Activated CD4-positive, alpha-beta T cell treated with anti-CD3 and anti-CD28 coated beads for 36 hours (primary cell): Measurements from ENCODE around the gene PWWP2A. TPM values are rescaled to one million over a fixed set of nuclear protein-coding genes. Genes with fewer than 3 reads are reported as not detected.
"Not testable (repeated sequence)": the region's sequence is repeated elsewhere in the genome, so short reads cannot be mapped to it uniquely, and the experiment has no call there.

Experiments used
- ATAC-seq: fragments of 200-7000 bp; cut with Tn5 transposase; one replicate; pipeline ENCODE4 v1.10.0; 2021; ENCODE audit warnings: mild to moderate bottlenecking, moderate library complexity
- CTCF ChIA-PET: fragments of 350-600 bp; sonication (Branson Sonifier 250); formaldehyde crosslinking; loops from one replicate; lab custom pipeline; 2021; ENCODE audit warnings: antibody characterized with exemption; lab: Charles Lee
- POLR2A ChIA-PET: fragments of 350-600 bp; sonication (Branson Sonifier 250); formaldehyde crosslinking; loops from one replicate; lab custom pipeline; 2021; ENCODE audit warnings: antibody characterized with exemption, inconsistent platforms; lab: Charles Lee
- DNase-seq: peaks from one replicate; pipeline ENCODE4 v3.0.0-alpha.2; 2020
- H3K27ac Mint-ChIP-seq: one replicate; pipeline ENCODE4 v1.8.0; 2021; ENCODE audit warnings: mixed read lengths
- H3K27me3 Mint-ChIP-seq: one replicate; pipeline ENCODE4 v1.8.0; 2021; ENCODE audit warnings: mixed read lengths
- H3K36me3 Mint-ChIP-seq: one replicate; pipeline ENCODE4 v1.8.0; 2021; ENCODE audit warnings: low read depth, mixed read lengths
- H3K4me1 Mint-ChIP-seq: one replicate; pipeline ENCODE4 v1.8.0; 2021; ENCODE audit warnings: mixed read lengths
- H3K4me3 Mint-ChIP-seq: one replicate; pipeline ENCODE4 v1.8.0; 2021; ENCODE audit warnings: mild to moderate bottlenecking, moderate library complexity, mixed read lengths
- H3K9me3 Mint-ChIP-seq: one replicate; pipeline ENCODE4 v1.8.0; 2021; ENCODE audit warnings: low read depth, mixed read lengths
- intact Hi-C, 2 experiments: fragments of 100-400 bp; cut with DNase I in 1 of 2; cut with micrococcal nuclease in 1 of 2; formaldehyde crosslinking; loops; one replicate each; pipeline versions ENCODE4 v1.14.2 to v1.15.1; 2022 to 2024; cut with DNase I, micrococcal nuclease
- total RNA-seq, 2 experiments: library from RNA; stranded (reverse); gene quantifications; one replicate each; pipeline ENCODE4 v1.2.3, GENCODE V29; 2021

The PWWP2A gene
- total RNA-seq, 2 experiments from 2014 or later: 14.7 to 24.3 TPM

DNA sequence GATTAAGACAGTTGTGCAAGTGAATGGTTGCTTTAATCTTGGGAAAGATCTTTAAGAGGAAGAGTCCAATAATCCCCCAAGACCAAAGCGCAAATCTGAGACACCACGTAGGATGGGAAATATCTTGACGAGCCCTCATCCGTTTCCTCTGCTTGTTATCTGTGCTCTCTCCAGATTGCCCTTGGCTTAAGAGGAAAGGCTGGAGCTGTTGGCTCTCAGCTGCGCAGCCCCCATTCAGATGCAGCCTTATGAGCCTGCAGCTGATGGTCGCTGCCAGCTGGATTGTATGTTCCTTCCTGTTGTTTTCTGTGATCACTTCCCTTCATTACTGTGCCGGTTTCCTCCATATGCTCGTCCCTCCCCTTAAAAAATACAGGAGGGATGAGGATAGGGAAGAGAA lies 47.7 kb downstream of the PWWP2A start:
- POLR2A ChIA-PET: no interaction called here
- no peaks in the 10 kb centered on the region for H3K4me1 Mint-ChIP-seq
- no peak overlapping the region for H3K4me3 Mint-ChIP-seq
- intact Hi-C loops: no loop called here
- no peaks in the 10 kb centered on the region for H3K9me3 Mint-ChIP-seq
- ATAC-seq (no peak), DNase-seq (no peak)
- H3K27ac Mint-ChIP-seq: no peak overlapping the region
- CTCF ChIA-PET: interaction anchor here (0.6 to 1.9 kb wide), 5 partner anchors 17 to 267 kb away, joined by 3 to 9 read pairs (median 3); no protein-coding TSS in a partner anchor
- H3K27me3 Mint-ChIP-seq: no peaks in the 10 kb centered on the region
- H3K36me3 Mint-ChIP-seq: peaks cover 10% of the 10 kb centered on the region

- H3K36me3 Mint-ChIP-seq: peaks cover 17% of the 10 kb centered on the region
- ATAC-seq, DNase-seq, H3K9me3 Mint-ChIP-seq, H3K27me3 Mint-ChIP-seq, H3K27ac Mint-ChIP-seq, POLR2A ChIA-PET, H3K4me1 Mint-ChIP-seq, H3K4me3 Mint-ChIP-seq, intact Hi-C loops: not testable (repeated sequence)
- CTCF ChIA-PET: interaction anchor here (1.3 kb wide), 1 partner anchor 47 kb away, joined by 9 read pairs; no protein-coding TSS in a partner anchor
Measured at GRCh38 chr5:160069120-160069519, 50.1 kb downstream of the PWWP2A start.

- ChIA-PET CTCF (interaction anchor here (0.8 to 1.4 kb wide), 4 partner anchors 11 to 43 kb away, joined by 3 to 4 read pairs (median 4); no protein-coding TSS in a partner anchor), POLR2A (no interaction called here)
- H3K36me3 Mint-ChIP-seq: peaks cover 18% of the 10 kb centered on the region
- no peaks in the 10 kb centered on the region for H3K9me3 Mint-ChIP-seq
- no peaks in the 10 kb centered on the region for H3K4me1 Mint-ChIP-seq
- DNase-seq: no peak
- ATAC-seq: no peak
- intact Hi-C loops: no loop called here
- no peak overlapping the region for H3K4me3 Mint-ChIP-seq
- H3K27ac Mint-ChIP-seq: no peak overlapping the region
- no peaks in the 10 kb centered on the region for H3K27me3 Mint-ChIP-seq
Measured at GRCh38 chr5:160064995-160065614, 54.1 kb downstream of the PWWP2A start.

GRCh38 chr5:160064417-160064810 lies 54.8 kb downstream of the PWWP2A start:
- H3K27me3 Mint-ChIP-seq: no peaks in the 10 kb centered on the region
- intact Hi-C loops: no loop called here
- H3K27ac Mint-ChIP-seq: no peak overlapping the region
- ChIA-PET CTCF (interaction anchor here (0.7 to 1.4 kb wide), 4 partner anchors 40 to 43 kb away, joined by 3 to 4 read pairs (median 4); no protein-coding TSS in a partner anchor), POLR2A (no interaction called here)
- no peak for DNase-seq
- peaks cover 18% of the 10 kb centered on the region for H3K36me3 Mint-ChIP-seq
- ATAC-seq: no peak
- no peaks in the 10 kb centered on the region for H3K4me1 Mint-ChIP-seq
- H3K9me3 Mint-ChIP-seq: no peaks in the 10 kb centered on the region
- no peak overlapping the region for H3K4me3 Mint-ChIP-seq

DNA sequence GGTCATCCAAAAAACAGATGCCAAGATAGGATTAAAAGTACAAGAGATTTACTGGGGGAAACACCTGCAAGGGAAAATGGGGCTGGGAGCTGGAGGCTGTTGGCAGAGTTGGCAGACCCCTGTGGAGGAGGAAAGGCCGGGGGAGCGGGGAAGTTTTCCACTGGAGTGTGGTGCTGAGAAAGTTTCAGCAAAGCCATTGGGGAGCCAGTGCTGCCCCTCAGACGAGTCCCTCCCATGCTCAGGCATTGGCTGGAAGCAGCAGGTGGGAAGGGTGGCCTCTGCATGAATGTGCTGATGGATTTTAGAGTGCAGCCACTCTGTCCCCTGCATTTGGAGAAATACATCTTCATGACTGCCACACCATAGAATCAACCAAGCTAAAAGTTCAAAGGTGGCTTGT lies 57.5 kb downstream of the PWWP2A start:
- Mint-ChIP-seq H3K27ac (no peak overlapping the region), H3K4me3 (no peak overlapping the region), H3K4me1 (no peaks in the 10 kb centered on the region), H3K27me3 (no peaks in the 10 kb centered on the region), H3K36me3 (peaks cover 23% of the 10 kb centered on the region), H3K9me3 (no peaks in the 10 kb centered on the region)
- CTCF ChIA-PET: no interaction called here
- no peak for DNase-seq
- intact Hi-C loops: no loop called here
- POLR2A ChIA-PET: no interaction called here
- no peak for ATAC-seq

- intact Hi-C loops: no loop called here
- Mint-ChIP-seq H3K9me3 (no peaks in the 10 kb centered on the region), H3K27ac (no peak overlapping the region), H3K36me3 (peaks cover 31% of the 10 kb centered on the region), H3K4me1 (no peaks in the 10 kb centered on the region), H3K4me3 (no peak overlapping the region), H3K27me3 (no peaks in the 10 kb centered on the region)
- ATAC-seq (no peak), DNase-seq (no peak)
- ChIA-PET POLR2A (no interaction called here), CTCF (interaction anchor here (0.6 kb wide), 1 partner anchor 11 kb away, joined by 3 read pairs; no protein-coding TSS in a partner anchor)
Measured at GRCh38 chr5:160060001-160060400, 59.2 kb downstream of the PWWP2A start.

- CTCF ChIA-PET: no interaction called here
- ATAC-seq (no peak), DNase-seq (no peak)
- H3K27me3 Mint-ChIP-seq: no peaks in the 10 kb centered on the region
- no peak overlapping the region for H3K4me3 Mint-ChIP-seq
- no peaks in the 10 kb centered on the region for H3K9me3 Mint-ChIP-seq
- H3K4me1 Mint-ChIP-seq: no peaks in the 10 kb centered on the region
- H3K36me3 Mint-ChIP-seq: peaks cover 38% of the 10 kb centered on the region
- intact Hi-C loops: no loop called here
- no peak overlapping the region for H3K27ac Mint-ChIP-seq
- POLR2A ChIA-PET: no interaction called here
Measured at GRCh38 chr5:160057256-160057655, 62.0 kb downstream of the PWWP2A start.

GRCh38 chr5:160054831-160055230 lies 64.4 kb downstream of the PWWP2A start:
- intact Hi-C loops: no loop called here
- peaks cover 51% of the 10 kb centered on the region for H3K36me3 Mint-ChIP-seq
- no peak for DNase-seq

GRCh38 chr5:160054047-160054446 lies 65.2 kb downstream of the PWWP2A start:
- Mint-ChIP-seq H3K9me3 (no peaks in the 10 kb centered on the region), H3K4me1 (no peaks in the 10 kb centered on the region), H3K27me3 (no peaks in the 10 kb centered on the region), H3K4me3 (no peak overlapping the region), H3K27ac (no peak overlapping the region), H3K36me3 (peaks cover 52% of the 10 kb centered on the region)
- POLR2A ChIA-PET: no interaction called here
- intact Hi-C loops: no loop called here
- DNase-seq (no peak), ATAC-seq (no peak)
- CTCF ChIA-PET: interaction anchor here (0.6 to 2.3 kb wide), 4 partner anchors 13 to 1889 kb away, joined by 3 to 8 read pairs (median 3); no protein-coding TSS in a partner anchor

More at GRCh38 chr5:160054831-160055230, 64.4 kb downstream of the PWWP2A start:
- no peak overlapping the region for H3K27ac Mint-ChIP-seq
- H3K4me3 Mint-ChIP-seq: no peak overlapping the region
- H3K4me1 Mint-ChIP-seq: no peaks in the 10 kb centered on the region
- no peaks in the 10 kb centered on the region for H3K27me3 Mint-ChIP-seq
- no peak for ATAC-seq
- POLR2A ChIA-PET: no interaction called here
- CTCF ChIA-PET: interaction anchor here (0.6 to 2.3 kb wide), 3 partner anchors 12 to 33 kb away, joined by 3 to 8 read pairs (median 3); no protein-coding TSS in a partner anchor
- no peaks in the 10 kb centered on the region for H3K9me3 Mint-ChIP-seq

GRCh38 chr5:160049099-160049498 lies 70.2 kb downstream of the PWWP2A start:
- intact Hi-C loops: no loop called here
- H3K9me3 Mint-ChIP-seq: no peaks in the 10 kb centered on the region
- ChIA-PET CTCF (interaction anchor here (0.7 to 0.8 kb wide), 2 partner anchors 11 to 28 kb away, joined by 3 read pairs; no protein-coding TSS in a partner anchor), POLR2A (no interaction called here)
- H3K27me3 Mint-ChIP-seq: no peaks in the 10 kb centered on the region
- ATAC-seq (no peak), DNase-seq (no peak)
- peaks cover 45% of the 10 kb centered on the region for H3K36me3 Mint-ChIP-seq
- H3K27ac Mint-ChIP-seq: no peak overlapping the region
- H3K4me3 Mint-ChIP-seq: no peak overlapping the region
- peaks cover 5% of the 10 kb centered on the region for H3K4me1 Mint-ChIP-seq

DNA sequence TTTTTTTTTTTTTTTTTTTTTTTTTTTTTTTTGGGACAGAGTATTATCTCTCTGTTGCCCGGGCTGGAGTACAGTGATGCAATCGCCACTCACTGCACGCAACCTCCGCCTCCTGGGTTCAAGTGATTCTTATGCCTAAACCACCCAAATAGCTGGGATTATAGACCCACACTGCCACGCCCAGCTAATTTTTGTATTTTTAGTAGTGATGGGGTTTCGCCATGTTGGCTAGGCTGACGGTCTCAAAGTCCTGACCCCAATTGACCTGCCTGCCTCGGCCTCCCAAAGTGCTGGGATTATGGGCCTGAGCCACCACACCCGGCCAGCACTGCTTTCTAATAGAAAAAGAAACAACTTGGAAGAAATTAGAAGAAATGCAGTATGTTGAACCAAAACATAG lies 71.1 kb downstream of the PWWP2A start:
- H3K4me3 Mint-ChIP-seq: no peak overlapping the region
- no peak for DNase-seq
- intact Hi-C loops: no loop called here
- ChIA-PET POLR2A (no interaction called here), CTCF (interaction anchor here (0.6 kb wide), 1 partner anchor 12 kb away, joined by 3 read pairs; no protein-coding TSS in a partner anchor)
- no peaks in the 10 kb centered on the region for H3K9me3 Mint-ChIP-seq
- no peak overlapping the region for H3K27ac Mint-ChIP-seq
- no peaks in the 10 kb centered on the region for H3K27me3 Mint-ChIP-seq
- peaks cover 49% of the 10 kb centered on the region for H3K36me3 Mint-ChIP-seq
- peaks cover 7% of the 10 kb centered on the region for H3K4me1 Mint-ChIP-seq
- ATAC-seq: no peak

DNA sequence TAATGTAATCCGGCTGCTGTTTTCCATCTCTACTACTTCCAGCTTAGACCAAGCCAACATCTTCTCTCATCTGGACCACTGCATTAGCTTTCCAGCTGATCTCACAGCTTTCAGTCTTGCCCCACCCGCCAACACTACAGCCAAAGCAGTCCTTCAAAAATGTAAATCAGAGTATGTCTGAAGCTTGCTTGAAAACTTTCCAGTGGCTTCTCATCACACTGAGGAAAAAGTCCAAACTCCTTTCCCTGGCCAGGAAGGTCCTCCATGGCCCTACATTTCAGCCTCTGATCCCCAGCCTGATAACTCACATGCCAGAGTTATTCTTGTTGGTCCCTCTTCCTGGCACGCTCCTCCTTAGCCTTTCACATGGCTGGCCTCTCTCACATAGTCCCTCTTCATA lies 71.8 kb downstream of the PWWP2A start:
- peaks cover 7% of the 10 kb centered on the region for H3K4me1 Mint-ChIP-seq
- DNase-seq: no peak
- CTCF ChIA-PET: interaction anchor here (0.8 to 1.2 kb wide), 2 partner anchors 21 to 25 kb away, joined by 3 read pairs; no protein-coding TSS in a partner anchor

More for the DNA sequence above, 71.8 kb downstream of the PWWP2A start:
- Mint-ChIP-seq H3K4me3 (no peak overlapping the region), H3K27me3 (no peaks in the 10 kb centered on the region), H3K36me3 (peaks cover 54% of the 10 kb centered on the region), H3K9me3 (no peaks in the 10 kb centered on the region), H3K27ac (no peak overlapping the region)
- ATAC-seq: no peak
- intact Hi-C loops: no loop called here
- POLR2A ChIA-PET: no interaction called here
